Rectal smooth muscle tissue (tissue), 1 donor: ENCODE measurements around the gene EHD1.

ENCODE experiments used
- H3K27ac ChIP-seq: one replicate; pipeline ENCODE4 v1.7.0; 2013; ENCODE audit warnings: low read depth, low read length, inconsistent platforms
- H3K27me3 ChIP-seq: one replicate; pipeline ENCODE4 v1.7.0; 2013; ENCODE audit warnings: low read length; ENCODE audit not compliant: control insufficient read depth, insufficient read depth
- H3K36me3 ChIP-seq: one replicate; pipeline ENCODE4 v1.7.0; 2013; ENCODE audit warnings: low read length; ENCODE audit not compliant: control insufficient read depth, insufficient read depth
- H3K4me1 ChIP-seq: one replicate; pipeline ENCODE4 v1.7.0; 2013; ENCODE audit warnings: low read length; ENCODE audit not compliant: control insufficient read depth, insufficient read depth
- H3K4me3 ChIP-seq: one replicate; pipeline ENCODE4 v1.7.0; 2013; ENCODE audit warnings: low read length
- H3K9ac ChIP-seq: one replicate; pipeline ENCODE4 v1.7.0; 2013; ENCODE audit warnings: low read length

EHD1 gene

DNA sequence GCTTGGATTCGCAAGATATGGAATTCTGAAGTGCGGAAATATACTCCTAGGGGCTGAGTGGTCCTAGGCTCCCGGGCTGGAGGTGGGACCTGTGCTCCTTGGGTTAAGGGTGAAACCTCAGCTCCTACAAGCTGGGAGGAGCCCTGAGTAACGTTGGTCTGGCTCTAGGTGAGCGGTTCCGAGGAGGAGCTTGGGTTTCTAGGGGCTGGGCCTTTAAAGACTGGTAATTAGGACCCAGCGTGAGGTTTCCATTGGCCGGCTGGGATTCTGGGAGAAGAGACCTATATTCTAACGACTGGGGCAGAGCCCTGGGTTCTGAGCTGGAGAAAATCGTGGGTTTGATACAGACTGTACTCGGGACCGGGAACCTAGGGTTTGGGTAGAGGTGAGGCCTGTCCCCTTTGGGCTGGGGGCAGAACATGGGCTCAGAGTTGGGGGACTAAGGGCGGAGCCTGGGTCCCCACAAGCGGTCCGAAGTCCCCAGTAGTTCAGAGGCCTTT lies 74.5 kb downstream of the EHD1 start:
- H3K36me3 ChIP-seq = no peaks in the 10 kb centered on the region
- peak overlapping the region; percentile 69 for H3K4me3 ChIP-seq
- no peaks in the 10 kb centered on the region for H3K27me3 ChIP-seq
- H3K9ac ChIP-seq = no peak overlapping the region
- peaks cover 4% of the 10 kb centered on the region for H3K4me1 ChIP-seq
- H3K27ac ChIP-seq = peak overlapping the region; percentile 68

DNA sequence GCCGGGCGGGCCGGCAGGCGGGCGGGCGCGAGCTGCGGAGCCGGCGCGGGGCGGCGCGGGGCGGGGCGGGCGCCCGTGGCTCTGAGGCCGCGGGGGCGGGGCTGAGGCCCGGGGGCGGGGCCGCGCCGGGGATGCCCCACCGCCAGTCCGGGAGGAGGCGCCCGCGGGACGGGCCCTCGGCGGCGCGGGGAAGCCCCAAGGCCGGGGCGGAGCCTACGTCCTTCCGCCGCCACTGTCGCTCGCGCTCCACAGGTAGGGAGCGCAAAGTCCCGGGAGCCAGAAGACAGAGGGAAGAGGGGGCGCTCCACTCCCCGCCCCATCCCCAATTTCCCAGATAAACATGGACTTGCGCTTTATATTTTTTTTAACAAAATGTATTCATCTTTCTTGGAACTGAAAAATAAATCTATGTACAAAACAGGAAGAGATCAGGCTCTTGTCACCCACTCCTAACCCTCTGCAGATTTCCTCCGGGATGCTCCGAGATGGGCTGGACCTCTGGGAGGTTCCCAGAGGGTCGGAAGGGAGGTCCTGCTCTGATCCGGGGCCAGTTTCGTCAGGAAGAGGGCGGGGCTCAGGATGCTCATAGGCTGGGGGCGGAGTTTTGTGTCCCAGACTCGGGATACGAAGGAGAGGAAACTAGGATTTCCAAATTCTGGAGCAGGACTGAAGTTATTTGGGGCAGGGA lies 75.1 kb downstream of the EHD1 start, which contains the start of gene MAP4K2:
Gene MAP4K2 (minus strand): TSS at position 57 of the 688 bp plus-strand sequence. CDS start 65 bp downstream, outside the sequence.
- H3K4me3 ChIP-seq = peak within 1 kb of the TSS; percentile 69
- H3K4me1 ChIP-seq = peaks cover 4% of the 10 kb centered on the region
- peak within 1 kb of the TSS; percentile 68 for H3K27ac ChIP-seq
- no peaks in the 10 kb centered on the region for H3K36me3 ChIP-seq
- no peaks in the 10 kb centered on the region for H3K27me3 ChIP-seq
- H3K9ac ChIP-seq = peak within 1 kb of the TSS; percentile 34

DNA sequence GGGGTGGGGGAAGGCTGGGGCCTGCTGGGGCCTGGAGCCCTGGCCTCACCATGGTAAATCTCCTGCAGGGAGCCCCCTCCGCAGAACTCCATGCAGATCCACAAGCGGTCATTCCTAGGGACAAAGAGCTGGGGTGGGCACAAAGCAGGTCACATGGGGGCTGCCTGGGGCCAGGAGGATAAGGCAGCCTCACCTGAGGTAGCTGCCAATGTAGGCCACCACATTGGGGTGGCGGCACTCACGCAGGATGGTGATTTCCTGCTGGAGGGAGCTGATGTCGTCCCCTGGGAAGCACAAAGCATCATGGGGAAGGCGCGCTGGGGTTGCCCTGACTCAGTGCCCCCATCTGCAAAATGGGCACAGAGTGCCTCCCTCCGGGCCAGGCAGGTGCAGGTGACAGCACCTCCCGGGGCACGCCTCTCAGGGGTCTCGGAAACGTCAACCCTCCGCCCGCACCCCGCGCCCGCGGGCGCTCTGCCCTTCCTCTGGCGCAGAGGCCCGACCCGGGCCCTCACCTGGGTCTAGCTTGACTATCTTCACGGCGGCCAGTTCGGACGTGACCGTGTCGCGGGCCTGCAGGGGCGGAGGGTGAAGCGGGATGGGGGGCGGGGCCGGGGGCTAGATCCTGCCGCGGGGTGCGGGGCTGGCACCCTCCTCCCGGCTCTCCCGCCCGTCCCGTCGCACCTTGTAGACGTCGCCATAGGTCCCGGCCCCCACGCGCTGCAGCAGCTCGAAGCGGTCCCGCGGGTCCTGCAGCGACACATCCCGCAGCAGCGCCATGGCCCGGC lies 75.9 kb downstream of the EHD1 start:
- Histone ChIP-seq H3K27ac (peak overlapping the region; percentile 59), H3K36me3 (no peaks in the 10 kb centered on the region), H3K27me3 (no peaks in the 10 kb centered on the region), H3K4me1 (peaks cover 4% of the 10 kb centered on the region), H3K4me3 (peak overlapping the region; percentile 62), H3K9ac (peak overlapping the region; percentile 21)
